Astrocyte of the cerebellum (primary cell): ENCODE data around the gene SMARCA2.

Experiments used
- DNase-seq: peaks from one replicate; pipeline ENCODE4 v3.0.0-alpha.2; 2011; ENCODE audit warnings: low read depth
- H3K4me3 ChIP-seq: 2 replicates; pipeline ENCODE4 v1.5.1; 2011; ENCODE audit warnings: mild to moderate bottlenecking, low read depth, low read length, moderate library complexity
- CTCF ChIP-seq: IDR thresholded peaks from 2 replicates; pipeline ENCODE4 v1.5.1; 2012; ENCODE audit warnings: low read length, low read depth, moderate library complexity, mild to moderate bottlenecking; ENCODE audit errors: missing control alignments
- in situ Hi-C: cut with HindIII; loops from 2 replicates; pipeline ENCODE4 v1.10.0; 2017; ENCODE audit warnings: low sequenced_read_pairs

SMARCA2 gene

GRCh38 chr9:2014696-2015580 lies at the start of gene SMARCA2:
SMARCA2 (plus strand) TSS chr9:2015347; CDS start chr9:2029023, 13,676 bp downstream.
- in situ Hi-C loops, result no loop called here
- no peak for TF ChIP-seq CTCF
- DNase-seq, result peak; percentile 93
- peak within 1 kb of the TSS; percentile 81 for H3K4me3 ChIP-seq

- in situ Hi-C loops, result no loop called here
- H3K4me3 ChIP-seq, result no peak overlapping the region
- no peak for DNase-seq
- no peak for TF ChIP-seq CTCF
These were observed 48.3 kb upstream of the SMARCA2 start for GRCh38 chr9:1966725-1967366.

GRCh38 chr9:1969160-1969559 lies 46.0 kb upstream of the SMARCA2 start:
- DNase-seq, result no peak
- H3K4me3 ChIP-seq, result no peak overlapping the region
- in situ Hi-C loops, result no loop called here
- no peak for TF ChIP-seq CTCF

- no peak overlapping the region for H3K4me3 ChIP-seq
- TF ChIP-seq CTCF, result no peak
- no peak for DNase-seq
- in situ Hi-C loops, result no loop called here
These were observed 45.2 kb upstream of the SMARCA2 start for GRCh38 chr9:1969898-1970297.

- no peak for TF ChIP-seq CTCF
- no peak for DNase-seq
- H3K4me3 ChIP-seq, result no peak overlapping the region
- in situ Hi-C loops, result no loop called here
These were observed 42.5 kb upstream of the SMARCA2 start for GRCh38 chr9:1972672-1973071.

- H3K4me3 ChIP-seq, result no peak overlapping the region
- no peak for DNase-seq
- in situ Hi-C loops, result no loop called here
- no peak for TF ChIP-seq CTCF
These were observed 38.1 kb upstream of the SMARCA2 start for GRCh38 chr9:1977026-1977425.
